ENCODE measurements around the gene COL8A1.
"Not testable (repeated sequence)": the region's sequence is repeated elsewhere in the genome, so short reads cannot be mapped to it uniquely, and the experiment has no call there.

The COL8A1 gene

DNA sequence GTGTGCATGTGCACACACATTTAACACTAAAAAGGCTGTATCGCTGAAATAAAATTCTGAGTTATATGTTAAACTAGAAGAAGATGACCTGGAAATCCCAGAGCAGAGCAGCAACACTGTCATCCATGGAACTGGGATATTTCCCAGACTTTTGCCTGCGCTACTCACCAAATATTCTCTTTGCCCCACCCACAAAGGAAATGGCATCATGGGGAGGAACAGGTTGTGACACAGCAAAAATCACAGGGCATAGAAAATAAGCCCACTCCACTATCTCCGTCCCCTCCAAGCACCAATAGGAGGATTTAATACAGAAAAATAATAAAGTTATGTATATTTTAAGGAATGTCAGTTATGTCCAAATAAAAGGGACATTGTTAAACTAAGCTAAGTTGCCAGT is 71.7 kb downstream of the COL8A1 start:
- no peak for DNase-seq (ENCODE audit: low spot score)

DNA sequence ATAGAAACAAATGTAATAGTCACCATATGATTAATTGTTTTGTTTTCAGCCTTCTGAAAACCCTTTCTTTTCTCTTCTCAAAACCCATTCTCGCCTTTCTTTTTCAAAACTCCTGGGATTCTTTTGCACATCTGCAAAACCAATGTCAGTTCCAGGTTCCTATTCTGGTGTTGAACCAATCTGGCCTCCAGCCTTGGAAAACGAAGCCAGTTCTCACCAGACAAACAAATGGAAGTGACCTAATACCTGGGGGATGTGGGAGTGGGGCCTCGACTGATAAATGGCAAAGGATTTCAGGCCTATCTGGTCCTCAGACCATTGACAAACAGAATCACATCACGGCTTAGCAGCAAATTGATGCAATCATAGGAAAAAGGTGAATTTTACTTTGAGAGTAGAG is 73.0 kb downstream of the COL8A1 start:
- DNase-seq (ENCODE audit: low spot score) = no peak

DNA sequence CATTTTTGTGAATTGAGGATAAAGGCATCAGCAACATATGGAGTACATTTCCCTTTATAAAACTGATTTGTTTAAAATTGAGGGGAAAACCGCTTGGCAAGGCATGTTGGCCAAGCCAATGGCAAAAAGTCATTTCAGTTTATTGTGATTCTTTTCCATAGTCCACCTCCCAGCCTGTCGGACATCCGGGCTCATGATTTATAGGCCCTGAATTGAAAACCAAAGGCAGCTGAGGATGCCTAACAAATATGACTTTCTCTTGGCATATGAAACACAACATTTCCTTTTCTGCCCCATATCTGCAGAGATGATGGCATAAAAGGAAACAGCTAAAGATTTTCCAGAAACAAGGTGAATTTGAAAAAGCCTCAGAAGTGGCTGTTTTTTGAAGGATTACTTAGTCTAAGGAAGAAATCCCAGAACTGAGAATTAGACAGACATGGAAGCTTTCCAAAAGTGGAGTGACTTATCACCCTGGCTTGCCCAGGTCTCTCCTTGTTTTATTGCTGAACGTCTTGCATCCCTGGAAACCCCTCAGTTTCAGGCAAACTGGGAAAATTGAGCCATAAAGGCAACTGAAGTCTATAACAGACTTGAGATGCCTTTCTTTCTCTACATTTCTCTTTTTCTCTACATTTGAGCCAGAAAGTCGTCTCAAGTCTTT is 74.0 kb downstream of the COL8A1 start:
- no peak for DNase-seq (ENCODE audit: low spot score)

DNA sequence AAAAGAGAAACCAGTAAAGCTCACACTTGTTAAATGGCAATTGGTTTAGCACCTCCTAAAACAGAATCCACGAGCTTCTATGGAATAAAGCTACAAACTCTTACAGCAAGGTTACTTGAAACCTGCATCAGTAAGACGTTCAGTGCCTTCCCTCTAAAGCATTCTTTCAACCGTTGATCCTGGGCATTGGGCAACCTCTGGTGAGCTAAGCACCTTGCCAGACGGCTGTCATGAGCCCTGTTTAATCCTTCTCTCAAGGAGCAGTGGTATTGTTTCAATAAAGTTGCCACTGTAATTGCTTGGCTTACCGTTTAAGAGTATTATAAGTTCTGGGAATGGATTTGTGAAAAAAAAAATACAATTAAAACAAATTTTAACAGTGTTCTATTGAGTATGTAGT is 75.0 kb downstream of the COL8A1 start:
- DNase-seq (ENCODE audit: low spot score) = no peak

DNA sequence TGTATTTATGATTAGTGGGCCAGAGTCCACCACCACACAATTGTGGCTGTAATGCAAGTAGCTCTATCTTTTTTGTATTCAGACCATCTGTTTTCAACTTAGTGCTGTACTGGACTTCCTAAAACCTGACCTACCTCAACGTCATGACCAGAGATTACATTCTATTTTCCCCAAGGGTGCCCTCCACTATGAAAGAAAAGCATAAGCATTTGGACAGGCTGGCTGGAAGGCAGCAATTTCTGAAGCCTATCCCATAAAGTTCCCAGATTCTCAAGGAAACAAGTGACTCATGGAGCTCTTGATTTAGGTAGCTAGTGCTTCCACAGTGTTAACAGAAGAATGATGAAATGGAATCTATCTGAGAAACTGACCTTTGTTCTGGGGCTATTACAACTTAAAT is 75.8 kb downstream of the COL8A1 start:
- DNase-seq (ENCODE audit: low spot score) = no peak

DNA sequence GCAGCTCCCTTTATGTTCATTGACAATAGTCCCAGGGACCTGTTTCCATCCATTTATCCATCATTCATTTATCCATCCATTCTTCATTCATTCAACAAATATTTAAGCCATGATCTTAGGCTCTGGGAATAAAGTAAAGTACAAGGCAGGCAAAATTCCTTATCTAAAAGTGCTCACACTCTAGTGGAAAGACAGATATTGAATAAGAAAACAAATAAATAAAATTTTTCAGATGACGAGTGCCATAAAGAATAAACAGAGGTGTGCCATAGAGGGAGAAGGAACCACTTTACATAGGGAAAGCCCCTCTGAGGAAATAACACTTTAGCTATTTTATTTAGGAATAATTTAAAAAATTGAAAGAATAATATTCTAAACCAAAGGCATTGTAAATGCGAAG is 76.2 kb downstream of the COL8A1 start:
- DNase-seq (ENCODE audit: low spot score) = no peak

DNA sequence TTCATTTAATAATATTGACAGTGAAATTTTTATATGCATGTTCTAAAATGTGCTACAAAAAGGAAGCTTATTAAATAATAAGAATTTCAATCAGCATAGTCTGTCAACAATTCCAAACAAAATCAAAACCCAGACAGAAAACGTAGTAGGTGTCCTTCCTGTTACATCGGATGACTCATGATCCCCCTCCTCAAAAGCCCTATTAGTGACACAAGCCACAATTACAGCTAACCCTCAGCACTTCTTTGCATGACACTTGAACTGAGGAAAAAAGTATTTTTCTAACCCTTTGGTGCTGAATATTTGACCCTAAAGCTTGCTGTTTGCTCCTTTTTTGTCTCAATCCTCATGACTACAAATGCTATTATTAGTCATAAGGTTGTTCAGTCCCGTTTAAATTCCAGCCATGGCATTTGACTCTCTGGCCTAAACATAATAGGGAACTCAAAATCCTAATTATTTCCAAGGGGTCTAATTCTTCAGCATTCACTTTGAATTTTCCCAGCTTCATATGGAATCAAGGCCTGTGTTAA is 78.1 kb downstream of the COL8A1 start:
- no peak for DNase-seq (ENCODE audit: low spot score)

DNA sequence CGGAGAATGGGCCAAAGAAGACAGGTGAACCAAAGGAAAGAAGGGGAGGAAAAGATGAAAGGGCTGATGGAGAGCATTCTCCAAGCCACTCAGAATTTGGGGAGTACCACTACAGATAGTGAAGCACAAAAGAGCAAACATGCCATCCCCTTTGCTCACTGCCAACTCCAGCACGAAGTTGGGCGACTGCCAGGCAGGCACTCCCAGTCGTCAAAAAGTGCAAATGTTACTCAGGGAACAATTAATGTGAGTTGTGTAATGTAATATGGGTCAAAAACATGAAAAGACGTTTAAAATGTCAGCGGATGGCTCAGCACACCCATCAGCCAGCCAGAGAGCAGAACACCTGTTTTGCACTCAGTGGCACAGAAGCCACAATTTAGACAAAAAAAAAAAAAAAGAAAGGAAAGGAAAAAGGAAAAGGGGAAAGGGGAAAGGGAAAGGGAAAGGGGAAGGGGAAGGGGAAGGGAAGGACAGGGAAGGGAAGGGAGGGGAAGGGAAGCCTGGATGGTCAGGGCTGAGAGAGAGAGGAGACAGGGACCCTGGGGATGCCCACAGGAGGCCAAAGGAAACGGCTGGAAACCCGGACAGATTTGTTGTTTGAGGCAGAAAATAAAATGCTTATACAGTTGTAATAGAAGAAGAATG is 82.7 kb downstream of the COL8A1 start:
- DNase-seq (ENCODE audit: low spot score) = no peak

DNA sequence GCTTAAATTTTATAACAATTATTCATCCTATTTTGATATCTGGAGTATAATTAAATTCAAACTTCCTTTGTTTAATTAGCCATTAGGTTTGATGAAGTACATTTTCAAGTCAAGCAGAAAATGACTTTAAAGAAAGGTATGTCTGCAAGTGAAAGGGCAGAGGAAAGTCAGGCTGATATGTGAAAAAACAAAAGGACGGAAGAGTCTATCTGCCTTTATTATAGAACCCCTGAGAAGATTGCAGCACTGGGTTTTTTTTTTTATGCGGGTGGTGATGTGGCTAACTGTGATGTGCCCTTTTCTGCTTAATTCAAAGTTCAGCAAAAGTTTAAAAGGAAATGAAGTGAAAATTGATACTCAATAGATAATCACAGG is 83.2 kb downstream of the COL8A1 start:
- DNase-seq (ENCODE audit: low spot score) = no peak

DNA sequence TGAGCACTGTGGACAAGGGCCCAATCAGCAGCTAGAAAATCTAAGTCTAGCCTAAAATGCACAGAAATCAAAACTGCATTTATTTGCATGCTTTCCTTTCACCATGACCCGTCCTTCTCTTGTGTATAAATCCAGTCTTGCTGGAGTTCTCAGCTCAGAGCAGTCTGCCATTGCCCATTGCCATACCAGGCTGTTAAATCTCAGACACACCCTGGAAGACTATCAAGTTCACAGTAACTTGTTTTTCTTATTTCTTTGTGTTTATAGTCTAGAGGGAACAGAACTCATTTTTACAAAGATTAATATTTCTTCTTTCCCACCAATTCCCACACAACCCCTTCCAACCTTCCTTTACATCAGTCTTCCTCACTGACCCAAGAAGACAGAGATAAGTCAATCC is 85.9 kb downstream of the COL8A1 start:
- no peak for DNase-seq (ENCODE audit: low spot score)

DNA sequence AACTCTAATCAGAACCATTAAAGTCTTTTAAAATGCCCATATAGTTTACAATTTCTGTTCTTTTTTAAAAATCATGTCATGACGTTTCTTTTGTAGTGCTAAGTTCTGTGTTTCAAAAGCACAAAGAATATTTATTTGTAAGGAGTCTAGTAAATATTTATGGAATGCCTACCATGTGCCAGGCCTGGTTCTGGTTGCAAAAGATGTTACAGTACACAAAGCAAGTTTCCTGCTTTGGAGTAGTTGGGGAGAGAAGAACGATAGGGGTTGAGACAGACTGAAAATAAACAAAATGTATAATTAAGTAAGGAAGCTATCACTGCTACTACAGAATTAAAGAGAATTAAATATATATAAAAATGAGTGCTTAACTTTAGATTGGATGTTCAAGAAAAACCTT is 92.5 kb downstream of the COL8A1 start:
- no peak for DNase-seq (ENCODE audit: low spot score)

DNA sequence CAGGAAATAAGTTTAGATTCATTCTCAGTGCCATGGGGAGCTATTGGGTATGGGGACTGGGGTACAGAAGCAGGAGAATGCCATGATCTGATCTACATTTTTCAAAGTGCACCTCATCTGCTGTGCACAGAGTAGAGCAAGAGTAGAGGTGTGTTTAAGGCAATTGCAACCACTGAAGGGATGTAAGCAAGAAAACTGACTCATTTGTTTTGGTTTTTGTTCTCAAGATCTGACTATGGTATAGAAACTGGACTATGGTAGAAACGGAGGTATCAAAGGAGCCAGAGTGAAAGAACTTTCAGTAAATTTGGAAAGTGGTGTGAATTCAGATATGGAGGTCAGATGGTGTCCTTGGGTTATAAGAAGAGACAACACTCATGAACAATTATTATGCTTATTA is 93.1 kb downstream of the COL8A1 start:
- DNase-seq (ENCODE audit: low spot score) = no peak

DNA sequence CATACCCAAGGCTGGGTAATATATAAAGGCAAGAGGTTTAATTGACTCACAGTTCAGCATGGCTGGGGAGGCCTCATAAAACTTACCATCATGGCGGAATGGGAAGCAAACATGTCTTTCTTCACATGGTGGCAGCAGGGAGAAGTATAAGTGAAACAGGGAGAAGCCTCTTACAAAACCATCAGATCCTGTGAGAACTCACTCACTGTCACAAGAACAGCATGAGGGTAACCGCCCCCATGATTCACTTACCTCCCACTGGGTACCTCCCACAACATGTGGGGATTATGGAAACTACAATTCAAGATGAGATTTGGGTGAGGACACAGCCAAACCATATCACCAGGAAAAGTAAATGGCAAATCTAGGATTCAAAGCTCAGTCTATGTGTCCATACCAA is 102.0 kb downstream of the COL8A1 start:
- DNase-seq (ENCODE audit: low spot score) = not testable (repeated sequence)

DNA sequence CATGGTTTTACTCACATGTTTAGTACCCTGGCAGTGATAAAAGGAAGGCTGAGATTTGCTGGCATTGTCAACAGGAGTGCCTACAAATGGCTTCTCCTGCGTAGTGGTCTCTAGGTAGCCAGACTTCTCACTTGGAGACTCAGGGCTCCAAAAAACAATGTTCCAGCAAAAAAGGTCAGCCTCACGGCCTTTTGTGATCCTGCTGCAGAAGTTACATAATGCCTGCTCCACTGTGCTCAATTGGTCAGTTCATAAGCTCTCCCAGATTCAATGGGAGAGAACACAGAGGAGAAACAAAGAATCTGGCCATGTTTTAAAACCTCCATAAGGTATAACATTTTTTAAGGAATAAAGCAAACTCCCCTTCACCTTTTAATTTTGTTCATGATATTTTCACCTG is 103.2 kb downstream of the COL8A1 start:
- no peak for DNase-seq (ENCODE audit: low spot score)

DNA sequence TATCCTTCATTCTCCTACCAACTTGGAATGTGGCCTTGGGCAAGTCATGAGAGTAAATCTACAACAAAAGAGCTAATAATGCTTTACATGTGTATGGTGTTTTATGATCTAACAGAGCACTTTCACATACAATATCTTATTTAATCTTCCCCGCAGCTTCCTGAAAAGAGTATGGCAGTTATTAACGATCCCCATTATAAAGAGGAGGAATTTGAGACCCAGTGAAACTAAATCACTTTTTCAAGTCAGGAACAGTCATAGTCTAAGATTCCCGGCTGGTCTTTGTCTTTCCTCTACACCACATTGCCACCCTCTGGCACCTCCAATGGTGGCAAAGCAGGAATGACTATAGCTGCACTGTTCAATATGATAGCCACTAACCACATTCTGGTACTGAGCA is 109.5 kb downstream of the COL8A1 start:
- peak; percentile 11 for DNase-seq (ENCODE audit: low spot score)

DNA sequence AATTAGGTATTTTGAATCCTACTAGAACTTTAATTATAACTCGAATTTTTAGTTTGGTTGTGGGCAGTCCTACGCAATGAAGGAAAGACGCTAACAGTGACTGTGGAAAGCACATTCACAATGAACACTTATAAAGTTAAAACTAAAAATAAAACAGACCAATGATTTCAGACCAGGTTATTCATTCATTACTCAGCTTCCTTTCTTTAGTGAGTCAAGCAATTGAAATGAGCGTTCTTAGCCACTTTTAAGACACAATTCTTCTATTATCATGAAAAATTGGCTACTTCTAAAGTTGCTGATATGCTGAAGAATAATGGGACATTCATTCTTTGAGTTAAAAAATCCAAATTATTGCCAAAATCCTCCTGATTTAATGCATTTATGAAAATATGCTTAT is 113.3 kb downstream of the COL8A1 start:
- peak; percentile 31 for DNase-seq (ENCODE audit: low spot score)

DNA sequence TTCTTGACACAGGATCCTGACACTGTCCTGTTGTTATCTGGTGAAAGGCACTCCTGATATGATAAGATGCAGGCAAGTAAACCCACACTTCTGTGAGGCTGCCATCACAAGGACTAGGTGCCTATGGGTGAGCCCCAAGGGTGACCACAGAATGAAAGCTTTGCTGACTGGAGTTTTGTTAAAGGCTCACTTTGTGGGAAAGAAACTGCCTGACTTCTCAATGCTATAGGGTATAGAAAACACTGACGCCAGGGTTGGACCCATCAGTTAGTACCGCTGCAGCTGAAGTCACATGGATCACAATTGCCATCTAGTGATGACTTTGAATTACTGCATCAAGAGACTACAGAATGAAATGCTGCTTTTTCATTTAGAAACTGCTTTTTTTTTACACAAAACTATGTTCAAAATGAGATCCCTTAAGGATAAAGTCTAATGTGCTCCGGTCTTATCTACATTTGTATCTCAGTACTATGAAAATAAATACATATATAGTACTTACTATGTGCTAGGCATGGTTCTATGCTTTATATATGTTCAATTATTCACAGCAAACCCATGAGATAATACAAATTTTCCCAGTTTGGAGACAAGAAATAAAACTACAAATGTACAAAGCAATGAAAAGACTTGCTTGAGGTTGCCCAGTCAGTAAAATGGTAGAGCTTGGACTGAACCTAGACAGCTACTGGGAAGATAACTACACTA is 115.0 kb downstream of the COL8A1 start:
- DNase-seq (ENCODE audit: low spot score) = peak; percentile 51

DNA sequence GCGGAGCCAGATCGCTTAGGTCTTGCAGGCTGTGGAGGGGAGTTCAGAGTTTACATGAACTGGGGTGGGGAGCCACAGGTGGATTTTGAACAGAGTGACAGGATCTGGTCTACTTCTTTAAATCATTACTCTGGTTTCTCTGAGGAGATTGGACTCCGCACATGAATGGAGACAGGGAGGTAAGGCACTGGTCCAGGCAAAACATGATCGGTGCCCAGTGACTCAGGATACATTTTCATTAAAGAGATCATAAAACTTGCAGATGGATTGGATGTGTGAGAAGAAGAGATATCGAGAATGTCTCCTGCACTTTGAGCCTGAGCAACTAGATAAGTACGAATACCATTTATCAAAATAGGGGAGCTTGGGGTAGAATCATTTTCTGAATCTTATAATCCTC is 117.4 kb downstream of the COL8A1 start:
- no peak for DNase-seq (ENCODE audit: low spot score)

DNA sequence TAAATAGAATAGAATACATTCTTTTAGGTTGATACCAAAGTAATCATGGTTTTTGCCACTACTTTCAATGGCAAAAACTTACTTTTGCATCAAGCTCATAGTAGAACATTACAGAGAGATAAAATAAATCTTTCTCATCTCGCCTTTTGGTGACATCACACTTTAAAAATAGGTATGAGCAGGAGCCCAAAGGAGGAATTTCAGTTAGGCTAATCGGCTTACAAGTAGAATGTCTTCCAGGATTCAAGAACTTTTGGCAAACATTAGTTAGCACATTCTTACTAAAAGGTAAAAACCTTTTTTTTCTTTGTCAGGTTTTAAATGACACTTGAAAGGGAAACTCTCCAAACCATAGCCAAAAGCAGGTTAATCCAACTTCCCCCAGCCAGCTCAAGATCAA is 119.6 kb downstream of the COL8A1 start:
- no peak for DNase-seq (ENCODE audit: low spot score)

DNA sequence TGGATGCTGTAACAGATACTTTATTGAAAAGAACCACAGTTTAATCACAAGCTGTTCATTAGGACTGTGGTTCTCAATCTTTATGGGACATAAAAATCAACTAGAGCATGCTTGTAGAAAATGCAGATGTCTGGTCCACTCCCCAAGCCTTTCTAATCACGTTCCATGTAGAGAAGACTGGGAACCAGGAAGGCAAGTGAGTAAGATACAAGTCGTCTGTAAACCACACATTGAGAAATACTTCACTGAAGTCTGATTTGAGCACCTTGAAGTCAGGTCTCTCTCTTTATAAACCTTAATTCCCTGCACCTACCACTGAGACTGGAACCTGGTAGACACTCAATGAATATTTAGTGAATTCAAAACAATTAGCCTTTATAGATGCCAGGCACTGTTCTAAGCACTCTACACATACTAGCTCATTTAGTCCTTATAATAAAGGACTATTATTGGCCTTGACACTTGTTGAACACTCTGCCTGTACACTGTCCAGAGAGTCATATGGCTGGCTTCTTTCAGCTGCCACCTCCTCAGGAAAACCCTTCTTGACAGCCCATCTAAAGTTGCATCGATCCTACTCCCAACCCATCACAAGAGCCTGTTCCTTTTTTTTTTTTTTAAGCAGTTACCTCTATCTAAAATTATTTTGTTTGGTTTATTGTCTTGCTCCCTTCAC is 120.2 kb downstream of the COL8A1 start:
- no peak for DNase-seq (ENCODE audit: low spot score)

DNA sequence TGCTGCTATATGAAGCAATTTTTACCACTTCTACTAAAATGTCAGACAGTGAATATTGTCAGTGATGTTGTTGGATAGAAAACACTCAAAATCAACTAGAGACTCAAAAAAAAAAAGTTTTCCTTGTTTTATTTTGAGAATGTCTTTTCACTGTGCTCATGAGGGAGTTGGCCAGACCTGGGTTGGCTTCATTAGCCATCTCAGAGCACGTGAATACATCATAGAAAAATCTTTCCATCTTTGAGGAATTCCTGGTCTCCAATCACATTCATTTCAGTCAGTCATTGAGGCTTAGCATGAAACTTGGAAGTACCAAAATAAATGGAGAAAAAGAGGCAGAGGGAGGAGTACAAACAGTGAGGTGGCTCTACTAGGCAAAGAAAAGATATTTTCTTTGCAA is 121.6 kb downstream of the COL8A1 start:
- DNase-seq (ENCODE audit: low spot score) = no peak

DNA sequence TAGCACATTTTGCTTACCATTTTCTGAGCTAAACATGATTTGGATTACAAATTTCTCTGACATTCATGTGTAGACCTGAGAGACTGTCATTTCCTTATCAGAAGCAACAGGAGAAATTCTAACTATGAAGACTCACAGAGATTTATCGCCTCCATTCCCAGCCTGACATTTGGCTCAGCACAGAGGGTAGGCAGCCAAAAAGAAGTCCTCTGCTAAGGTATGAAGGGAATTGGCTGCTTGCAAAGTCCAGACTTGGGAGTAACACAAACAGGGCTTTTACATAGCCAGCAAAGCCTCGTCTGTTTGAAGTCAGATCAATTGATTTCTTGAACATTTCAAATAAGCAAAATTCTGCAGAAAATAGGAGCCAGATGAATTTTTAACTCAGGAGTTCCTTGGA is 122.2 kb downstream of the COL8A1 start:
- DNase-seq (ENCODE audit: low spot score) = peak; percentile 4
